HCT116 (cell line): ENCODE results near the gene NABP2. TPM values are rescaled to one million over a fixed set of nuclear protein-coding genes. Genes with fewer than 3 reads are reported as not detected.

Experiments
- ATAC-seq: fragments of 200-7000 bp; cut with Tn5 transposase; 2 replicates; pipeline ENCODE4 v1.9.1; 2020; ENCODE audit warnings: mild to moderate bottlenecking, moderate library complexity
- BruUV-seq: library from RNA; stranded (reverse); fragments of 400-500 nt; replicated peaks from 2 replicates; lab custom pipeline; 2021; lab: Mats Ljungman, UMichigan
- CTCF ChIA-PET: fragments of 300-600 bp; sonication (Branson Sonifier 250); formaldehyde crosslinking; loops from one replicate; lab custom pipeline; 2021; ENCODE audit warnings: antibody characterized with exemption; lab: Charles Lee
- POLR2A ChIA-PET: fragments of 300-600, 350-600 bp; sonication (Branson Sonifier 250); formaldehyde crosslinking; loops from one replicate; lab custom pipeline; 2021; ENCODE audit warnings: antibody characterized with exemption; lab: Charles Lee
- RAD21 ChIA-PET, 2 experiments: fragments of 300-600 bp; sonication (Branson Sonifier 250); formaldehyde crosslinking; loops; one replicate each; lab custom pipeline; 2023; ENCODE audit warnings: low total read pairs in 2 of 2; ENCODE audit not compliant: uncharacterized antibody in 2 of 2, unreplicated experiment in 2 of 2, low non-redundant PET in 1 of 2; lab: Charles Lee
- DNase-seq: peaks from one replicate; pipeline ENCODE4 v3.0.0-alpha.2; 2010; ENCODE audit warnings: low read depth, low spot score
- H2AFZ ChIP-seq: fragments of 200-600 bp; shearing (Covaris generic), sonication (generic); 2 replicates; pipeline ENCODE4 v1.6.1; 2017; ENCODE audit warnings: low read depth, mixed run types, mixed read lengths, antibody characterized with exemption, low read length; ENCODE audit not compliant: poor library complexity, severe bottlenecking
- H3K27ac ChIP-seq: 2 replicates; pipeline ENCODE4 v1.5.1; 2012; ENCODE audit warnings: low read depth, low read length
- H3K27me3 ChIP-seq: fragments of 200-600 bp; sonication (generic); 2 replicates; pipeline ENCODE4 v1.6.1; 2016; ENCODE audit warnings: mixed run types, low read length, mixed read lengths; ENCODE audit not compliant: insufficient read depth
- H3K36me3 ChIP-seq, 2 experiments: fragments of 200-500 bp in 1 of 2; fragments of 200-600 bp in 1 of 2; sonication (Bioruptor generic) in 1 of 2; sonication (generic) in 1 of 2; 2 replicates each; pipeline versions ENCODE4 v1.5.1 to v1.6.1; 2014 to 2016; ENCODE audit warnings: low read length in 2 of 2, inconsistent platforms in 1 of 2, mixed read lengths in 1 of 2, mixed run types in 1 of 2; ENCODE audit not compliant: insufficient read depth in 2 of 2, control insufficient read depth in 1 of 2
- H3K4me1 ChIP-seq, 2 experiments: fragments of 200-600 bp in 1 of 2; sonication (generic) in 1 of 2; 2 replicates each; pipeline versions ENCODE4 v1.5.1 to v1.6.1; 2012 to 2017; ENCODE audit warnings: low read length in 2 of 2, inconsistent platforms in 1 of 2, mild to moderate bottlenecking in 1 of 2, mixed read lengths in 1 of 2, mixed run types in 1 of 2, moderate library complexity in 1 of 2; ENCODE audit not compliant: insufficient read depth in 2 of 2, control insufficient read depth in 1 of 2
- H3K4me2 ChIP-seq: fragments of 200-600 bp; sonication (generic); 2 replicates; pipeline ENCODE4 v1.6.1; 2017; ENCODE audit warnings: mixed run types, low read length, mixed read lengths
- H3K4me3 ChIP-seq, 2 experiments: fragments of 200-600 bp in 1 of 2; sonication (generic) in 1 of 2; replicated peaks in 1 of 2; 2 replicates each; pipeline ENCODE4 v1.5.1; 2011 to 2016; ENCODE audit warnings: low read length in 2 of 2, control low read depth in 1 of 2, low read depth in 1 of 2, mild to moderate bottlenecking in 1 of 2, mixed read lengths in 1 of 2, mixed run types in 1 of 2
- H3K79me2 ChIP-seq: fragments of 200-600 bp; sonication (generic); 2 replicates; pipeline ENCODE4 v1.6.1; 2017; ENCODE audit warnings: mild to moderate bottlenecking, mixed run types, low read length, moderate library complexity, mixed read lengths; ENCODE audit not compliant: insufficient read depth
- H3K9ac ChIP-seq: fragments of 200-600 bp; sonication (generic); 2 replicates; pipeline ENCODE4 v1.6.1; 2016; ENCODE audit warnings: low read length, mixed read lengths
- H3K9me2 ChIP-seq: fragments of 200-600 bp; sonication (generic), shearing (Covaris generic); 2 replicates; pipeline ENCODE4 v1.6.1; 2017; ENCODE audit warnings: mixed run types, mild to moderate bottlenecking, moderate library complexity; ENCODE audit not compliant: insufficient read depth
- H3K9me3 ChIP-seq, 2 experiments: fragments of 200-500 bp in 1 of 2; fragments of 200-600 bp in 1 of 2; sonication (Bioruptor generic) in 1 of 2; sonication (generic) in 1 of 2; 2 replicates each; pipeline ENCODE4 v1.6.1; 2014 to 2017; ENCODE audit warnings: low read length in 2 of 2, mixed read lengths in 2 of 2, inconsistent platforms in 1 of 2, low read depth in 1 of 2, mild to moderate bottlenecking in 1 of 2, mixed run types in 1 of 2, moderate library complexity in 1 of 2; ENCODE audit not compliant: control insufficient read depth in 1 of 2, insufficient read depth in 1 of 2
- H4K20me1 ChIP-seq: fragments of 200-600 bp; sonication (generic), shearing (Covaris generic); 2 replicates; pipeline ENCODE4 v1.6.1; 2017; ENCODE audit warnings: mixed run types, mild to moderate bottlenecking, moderate library complexity; ENCODE audit not compliant: insufficient read depth
- EGR1 ChIP-seq: IDR thresholded peaks from 2 replicates; pipeline ENCODE4 v1.6.1; 2012; ENCODE audit warnings: low read depth
- EZH2 ChIP-seq: fragments of 200-600 bp; sonication (generic); IDR thresholded peaks from 2 replicates; pipeline ENCODE4 v1.6.1; 2017; ENCODE audit warnings: antibody characterized with exemption, mixed run types
- FOSL1 ChIP-seq: IDR thresholded peaks from 2 replicates; pipeline ENCODE4 v1.6.1; 2012; ENCODE audit warnings: low read depth
- MAX ChIP-seq: IDR thresholded peaks from 2 replicates; pipeline ENCODE4 v1.6.1; 2012
- REST ChIP-seq: IDR thresholded peaks from 2 replicates; pipeline ENCODE4 v1.6.1; 2012; ENCODE audit warnings: low read depth
- SIN3A ChIP-seq: IDR thresholded peaks from 2 replicates; pipeline ENCODE4 v1.6.1; 2012; ENCODE audit warnings: low read depth
- TCF7L2 ChIP-seq: IDR thresholded peaks from 2 replicates; pipeline ENCODE4 v1.7.0; 2011; ENCODE audit warnings: borderline replicate concordance, inconsistent platforms; ENCODE audit not compliant: insufficient read depth, insufficient read length; ENCODE audit errors: extremely low read depth
- intact Hi-C: fragments of 100-400 bp; cut with micrococcal nuclease; formaldehyde crosslinking; loops from 2 replicates; pipeline ENCODE4 v1.10.0; 2022
- total RNA-seq: library from RNA; stranded (reverse); gene quantifications from one replicate; pipeline ENCODE4 v1.2.1, GENCODE V29; 2021; ENCODE audit not compliant: unreplicated experiment

The NABP2 gene
- total RNA-seq, 1 experiment from 2014 or later = 52.9 TPM

GRCh38 chr12:56244494-56244893, 20.4 kb downstream of the NABP2 start:
- H3K9me3 ChIP-seq = no peaks in the 10 kb centered on the region
- H3K27me3 ChIP-seq = no peaks in the 10 kb centered on the region
- RAD21 ChIA-PET = no interaction called here
- no peak overlapping the region for H3K27ac ChIP-seq
- H3K4me3 ChIP-seq = no peak overlapping the region
- H4K20me1 ChIP-seq = no peaks in the 10 kb centered on the region
- ATAC-seq (no peak), DNase-seq (no peak)
- H3K79me2 ChIP-seq = no peaks in the 10 kb centered on the region
- intact Hi-C loops = no loop called here
- CTCF ChIA-PET = no interaction called here
- H3K9me2 ChIP-seq = no peaks in the 10 kb centered on the region
- BruUV-seq = no TSS peak
- no peak overlapping the region for H2AFZ ChIP-seq
- TF ChIP-seq MAX = no peak
- TF ChIP-seq EZH2 = no peak
- no peak for TF ChIP-seq REST
- TF ChIP-seq SIN3A = no peak
- no peak for TF ChIP-seq EGR1
- H3K4me1 ChIP-seq = no peaks in the 10 kb centered on the region
- H3K9ac ChIP-seq = no peak overlapping the region
- POLR2A ChIA-PET = no interaction called here
- peaks cover 44 to 54% of the 10 kb centered on the region in 2 experiments for H3K36me3 ChIP-seq
- H3K4me2 ChIP-seq = no peak overlapping the region

GRCh38 chr12:56247923-56248322, 23.8 kb downstream of the NABP2 start:
- Histone ChIP-seq H4K20me1 (no peaks in the 10 kb centered on the region), H3K27me3 (no peaks in the 10 kb centered on the region), H3K36me3 (peaks cover 49 to 54% of the 10 kb centered on the region in 2 experiments), H3K79me2 (no peaks in the 10 kb centered on the region; the same call in 1 of the 2 replicates), H3K9ac (no peak overlapping the region)
- RAD21 ChIA-PET = no interaction called here
- no TSS peak for BruUV-seq
- intact Hi-C loops = no loop called here
- no peak for DNase-seq
- POLR2A ChIA-PET = no interaction called here
- CTCF ChIA-PET = no interaction called here
- no peak for TF ChIP-seq FOSL1
- no peak for TF ChIP-seq TCF7L2
- TF ChIP-seq, all 23 proteins: peak for 0
- H3K27ac ChIP-seq = no peak overlapping the region
- no peak for ATAC-seq
- no peak overlapping the region for H3K4me2 ChIP-seq
- H2AFZ ChIP-seq = no peak overlapping the region
- no peak overlapping the region for H3K4me3 ChIP-seq
- H3K9me2 ChIP-seq = no peaks in the 10 kb centered on the region
- no peaks in the 10 kb centered on the region for H3K9me3 ChIP-seq
- H3K4me1 ChIP-seq = no peaks in the 10 kb centered on the region
